ENCODE results near the gene ASF1B.

- TF ChIP-seq, protein P1, sequence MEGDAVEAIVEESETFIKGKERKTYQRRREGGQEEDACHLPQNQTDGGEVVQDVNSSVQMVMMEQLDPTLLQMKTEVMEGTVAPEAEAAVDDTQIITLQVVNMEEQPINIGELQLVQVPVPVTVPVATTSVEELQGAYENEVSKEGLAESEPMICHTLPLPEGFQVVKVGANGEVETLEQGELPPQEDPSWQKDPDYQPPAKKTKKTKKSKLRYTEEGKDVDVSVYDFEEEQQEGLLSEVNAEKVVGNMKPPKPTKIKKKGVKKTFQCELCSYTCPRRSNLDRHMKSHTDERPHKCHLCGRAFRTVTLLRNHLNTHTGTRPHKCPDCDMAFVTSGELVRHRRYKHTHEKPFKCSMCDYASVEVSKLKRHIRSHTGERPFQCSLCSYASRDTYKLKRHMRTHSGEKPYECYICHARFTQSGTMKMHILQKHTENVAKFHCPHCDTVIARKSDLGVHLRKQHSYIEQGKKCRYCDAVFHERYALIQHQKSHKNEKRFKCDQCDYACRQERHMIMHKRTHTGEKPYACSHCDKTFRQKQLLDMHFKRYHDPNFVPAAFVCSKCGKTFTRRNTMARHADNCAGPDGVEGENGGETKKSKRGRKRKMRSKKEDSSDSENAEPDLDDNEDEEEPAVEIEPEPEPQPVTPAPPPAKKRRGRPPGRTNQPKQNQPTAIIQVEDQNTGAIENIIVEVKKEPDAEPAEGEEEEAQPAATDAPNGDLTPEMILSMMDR (IDR thresholded peaks at IDR 0.05 in 2 of 3, conservative IDR thresholded peaks at IDR 0.05 in 1 of 3; ENCODE audit: borderline replicate concordance in 1 of 3, insufficient read depth in 1 of 3, low read depth in 2 of 3, low read length in 2 of 3): no peak
- TF ChIP-seq POLR2A (IDR thresholded peaks at IDR 0.05; ENCODE audit: borderline replicate concordance, extremely low read depth, insufficient read depth, insufficient read length) (no peak), YY1 (IDR thresholded peaks at IDR 0.05; ENCODE audit: extremely low read depth, insufficient replicate concordance, low read depth, low read length) (no peak), EZH2 (IDR thresholded peaks at IDR 0.05) (no peak), RAD21 (IDR thresholded peaks at IDR 0.05; ENCODE audit: low read depth) (no peak), CEBPB (IDR thresholded peaks at IDR 0.05; ENCODE audit: low read depth) (no peak)
- TF ChIP-seq, protein P2, sequence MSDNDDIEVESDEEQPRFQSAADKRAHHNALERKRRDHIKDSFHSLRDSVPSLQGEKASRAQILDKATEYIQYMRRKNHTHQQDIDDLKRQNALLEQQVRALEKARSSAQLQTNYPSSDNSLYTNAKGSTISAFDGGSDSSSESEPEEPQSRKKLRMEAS (IDR thresholded peaks at IDR 0.05): no peak
Measured at GRCh38 chr19:14118165-14119051, 18.0 kb downstream of the ASF1B start.

All from HCT116 (cell line).